Smooth muscle cell of the umbilical artery (primary cell): ENCODE measurements around the gene ZBTB34. TPM values are rescaled to one million over a fixed set of nuclear protein-coding genes. Genes with fewer than 3 reads are reported as not detected.

Experiments used
- total RNA-seq: library from RNA; depleted of rRNA; stranded (reverse); fragments of >200 nt; gene quantifications from 2 replicates; pipeline ENCODE4 v1.2.3, GENCODE V29; 2014

Gene ZBTB34
- 6.5 and 7.7 TPM in 2 replicates for total RNA-seq

GRCh38 chr9:126860077-126860756 is at the start of gene ZBTB34:
Gene ZBTB34 (plus strand): TSS chr9:126860639. CDS start chr9:126879400, 18,761 bp downstream.

GRCh38 chr9:126914458-126915280 is 54.2 kb downstream of the ZBTB34 start, which contains the start of gene RALGPS1:
Gene RALGPS1 (plus strand): TSS chr9:126914782. CDS start chr9:126962290, 47,508 bp downstream.

Other genes starting within 250 kb of the ZBTB34 start
- gene LMX1B, start 246.7 kb upstream of the ZBTB34 start, total RNA-seq = not detected in 2 replicates
- gene ZBTB43, start 55.6 kb upstream of the ZBTB34 start, total RNA-seq = 12.5 and 136 TPM in 2 replicates
- 1.5 and 3.6 TPM in 2 replicates for gene RALGPS1, start 54.1 kb downstream of the ZBTB34 start, total RNA-seq